Adipocyte (in vitro differentiated cells): ENCODE results near the gene RERE.
A peak's percentile ranks its signal among the peaks of the same experiment; 100 is the strongest.

Experiments
- DNase-seq: peaks from one replicate; pipeline ENCODE4 v3.0.0-alpha.2; 2015; ENCODE audit warnings: low read depth
- H3K27me3 ChIP-seq: replicated peaks from 2 replicates; pipeline ENCODE4 v1.7.0; 2013; ENCODE audit warnings: mild to moderate bottlenecking, low read length, moderate library complexity; ENCODE audit not compliant: control insufficient read depth, insufficient read depth
- H3K36me3 ChIP-seq: 2 replicates; pipeline ENCODE4 v1.7.0; 2013; ENCODE audit warnings: low read length, mild to moderate bottlenecking, moderate library complexity; ENCODE audit not compliant: control insufficient read depth, insufficient read depth, severe bottlenecking
- H3K4me1 ChIP-seq: 2 replicates; pipeline ENCODE4 v1.7.0; 2013; ENCODE audit warnings: mild to moderate bottlenecking, low read length, moderate library complexity; ENCODE audit not compliant: control insufficient read depth, insufficient read depth
- H3K4me3 ChIP-seq: 2 replicates; pipeline ENCODE4 v1.7.0; 2013; ENCODE audit warnings: mild to moderate bottlenecking, low read length, moderate library complexity
- H3K9ac ChIP-seq: 2 replicates; pipeline ENCODE4 v1.7.0; 2013; ENCODE audit warnings: mild to moderate bottlenecking, low read length, moderate library complexity
- H3K9me3 ChIP-seq: 2 replicates; pipeline ENCODE4 v1.7.0; 2013; ENCODE audit warnings: mild to moderate bottlenecking, low read length, moderate library complexity; ENCODE audit not compliant: control insufficient read depth

RERE gene

GRCh38 chr1:8525558-8526275, 291.7 kb downstream of the RERE start:
- Histone ChIP-seq H3K27me3 (no peaks in the 10 kb centered on the region), H3K4me3 (peak overlapping the region; percentile 89), H3K9ac (peak overlapping the region; percentile 91), H3K36me3 (peaks cover 4% of the 10 kb centered on the region), H3K9me3 (no peaks in the 10 kb centered on the region), H3K4me1 (peaks cover 48% of the 10 kb centered on the region)
- DNase-seq: peak; percentile 93

GRCh38 chr1:8525216-8525557, 292.3 kb downstream of the RERE start:
- H3K4me3 ChIP-seq: peak overlapping the region; percentile 89
- peak; percentile 69 for DNase-seq
- peaks cover 48% of the 10 kb centered on the region for H3K4me1 ChIP-seq
- no peaks in the 10 kb centered on the region for H3K27me3 ChIP-seq
- H3K9me3 ChIP-seq: no peaks in the 10 kb centered on the region
- peak overlapping the region; percentile 91 for H3K9ac ChIP-seq
- H3K36me3 ChIP-seq: peaks cover 4% of the 10 kb centered on the region

- Histone ChIP-seq H3K4me1 (peaks cover 48% of the 10 kb centered on the region), H3K36me3 (peaks cover 2% of the 10 kb centered on the region), H3K9ac (peak overlapping the region; percentile 91), H3K27me3 (no peaks in the 10 kb centered on the region), H3K9me3 (no peaks in the 10 kb centered on the region), H3K4me3 (peak overlapping the region; percentile 89)
- DNase-seq: peak; percentile 47
These were observed 292.7 kb downstream of the RERE start for GRCh38 chr1:8524627-8525157.

GRCh38 chr1:8523666-8524206, 293.7 kb downstream of the RERE start:
- no peak overlapping the region for H3K9ac ChIP-seq
- no peaks in the 10 kb centered on the region for H3K36me3 ChIP-seq
- no peaks in the 10 kb centered on the region for H3K27me3 ChIP-seq
- H3K9me3 ChIP-seq: no peaks in the 10 kb centered on the region
- H3K4me1 ChIP-seq: peaks cover 48% of the 10 kb centered on the region
- H3K4me3 ChIP-seq: peak overlapping the region; percentile 89
- no peak for DNase-seq

- H3K36me3 ChIP-seq: no peaks in the 10 kb centered on the region
- peaks cover 41% of the 10 kb centered on the region for H3K4me1 ChIP-seq
- H3K4me3 ChIP-seq: no peak overlapping the region
- no peaks in the 10 kb centered on the region for H3K27me3 ChIP-seq
- DNase-seq: no peak
- H3K9ac ChIP-seq: no peak overlapping the region
- no peaks in the 10 kb centered on the region for H3K9me3 ChIP-seq
These were observed 296.9 kb downstream of the RERE start for GRCh38 chr1:8520483-8520966.

- Histone ChIP-seq H3K4me1 (peaks cover 27% of the 10 kb centered on the region), H3K9me3 (no peaks in the 10 kb centered on the region), H3K9ac (no peak overlapping the region), H3K36me3 (no peaks in the 10 kb centered on the region), H3K27me3 (no peaks in the 10 kb centered on the region), H3K4me3 (no peak overlapping the region)
- DNase-seq: no peak
These were observed 298.3 kb downstream of the RERE start for GRCh38 chr1:8519167-8519566.

GRCh38 chr1:8518490-8518801, 299.0 kb downstream of the RERE start:
- no peaks in the 10 kb centered on the region for H3K27me3 ChIP-seq
- H3K9me3 ChIP-seq: no peaks in the 10 kb centered on the region
- H3K4me3 ChIP-seq: no peak overlapping the region
- H3K36me3 ChIP-seq: no peaks in the 10 kb centered on the region
- peaks cover 20% of the 10 kb centered on the region for H3K4me1 ChIP-seq
- H3K9ac ChIP-seq: no peak overlapping the region
- no peak for DNase-seq

- Histone ChIP-seq H3K9me3 (no peaks in the 10 kb centered on the region), H3K27me3 (no peaks in the 10 kb centered on the region), H3K4me3 (no peak overlapping the region), H3K36me3 (no peaks in the 10 kb centered on the region), H3K9ac (no peak overlapping the region), H3K4me1 (peaks cover 17% of the 10 kb centered on the region)
- DNase-seq: peak; percentile 74
These were observed 299.6 kb downstream of the RERE start for GRCh38 chr1:8517661-8518489.

GRCh38 chr1:8516793-8517556, 300.5 kb downstream of the RERE start:
- Histone ChIP-seq H3K36me3 (no peaks in the 10 kb centered on the region), H3K27me3 (no peaks in the 10 kb centered on the region), H3K4me3 (no peak overlapping the region), H3K9me3 (no peaks in the 10 kb centered on the region), H3K9ac (peak overlapping the region; percentile 15), H3K4me1 (peaks cover 17% of the 10 kb centered on the region)
- peak; percentile 50 for DNase-seq

GRCh38 chr1:8516278-8516777, 301.1 kb downstream of the RERE start:
- H3K9ac ChIP-seq: no peak overlapping the region
- H3K9me3 ChIP-seq: no peaks in the 10 kb centered on the region
- H3K4me3 ChIP-seq: no peak overlapping the region
- no peak for DNase-seq
- H3K36me3 ChIP-seq: no peaks in the 10 kb centered on the region
- H3K27me3 ChIP-seq: no peaks in the 10 kb centered on the region
- peaks cover 17% of the 10 kb centered on the region for H3K4me1 ChIP-seq
